H1 (cell line): Measurements from ENCODE around the gene NAA38. TPM values are rescaled to one million over a fixed set of nuclear protein-coding genes. Genes with fewer than 3 reads are reported as not detected.

Experiments used
- GTF2F1 ChIP-seq: IDR thresholded peaks from 2 replicates; pipeline ENCODE4 v1.6.1; 2012; ENCODE audit warnings: low read depth, low read length, improper control_type of control experiment, borderline replicate concordance
- JUND ChIP-seq: IDR thresholded peaks from 2 replicates; pipeline ENCODE4 v1.6.1; 2011; ENCODE audit warnings: mild to moderate bottlenecking, improper control_type of control experiment, low read length
- NRF1 ChIP-seq: IDR thresholded peaks from 2 replicates; pipeline ENCODE4 v1.6.1; 2011; ENCODE audit warnings: mild to moderate bottlenecking, low read depth, low read length, improper control_type of control experiment
- polyA plus RNA-seq, 7 experiments: library from polyadenylated mRNA; depleted of rRNA in 3 of 7; stranded (reverse) in 5 of 7; unstranded in 2 of 7; fragments of >200 nt in 5 of 7; fragments of 200-250 nt in 2 of 7; gene quantifications; 1 replicate in 5 of 7; 2 replicates in 1 of 7; 4 replicates in 1 of 7; pipeline versions ENCODE4 v1.2.1 to v1.2.3, GENCODE V29; 2011 to 2013; ENCODE audit warnings: missing spikeins in 2 of 7, mixed read lengths in 2 of 7
- total RNA-seq: library from RNA; stranded (reverse); fragmentation: NEBNext Ultra II Directional; extraction: Animal tissue kit (Norgen Biotek cat#: 25700); gene quantifications from 2 replicates; pipeline ENCODE4 v1.2.1, GENCODE V29; 2021
- TF ChIP-seq, protein P1 (sequence below): IDR thresholded peaks from 2 replicates; pipeline ENCODE4 v1.6.1; 2011; ENCODE audit warnings: low read length, improper control_type of control experiment

Gene NAA38
- total and polyA plus RNA-seq, 2 of the 8 experiments (the other 6 are each of a cell fraction or from before 2014, with no cell fraction given), result 30.2 to 109 TPM

GRCh38 chr17:7880076-7880868, 22.9 kb upstream of the NAA38 start (continued):
- TF ChIP-seq, protein P1, sequence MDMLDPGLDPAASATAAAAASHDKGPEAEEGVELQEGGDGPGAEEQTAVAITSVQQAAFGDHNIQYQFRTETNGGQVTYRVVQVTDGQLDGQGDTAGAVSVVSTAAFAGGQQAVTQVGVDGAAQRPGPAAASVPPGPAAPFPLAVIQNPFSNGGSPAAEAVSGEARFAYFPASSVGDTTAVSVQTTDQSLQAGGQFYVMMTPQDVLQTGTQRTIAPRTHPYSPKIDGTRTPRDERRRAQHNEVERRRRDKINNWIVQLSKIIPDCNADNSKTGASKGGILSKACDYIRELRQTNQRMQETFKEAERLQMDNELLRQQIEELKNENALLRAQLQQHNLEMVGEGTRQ, result no peak
- no peak for TF ChIP-seq JUND
- TF ChIP-seq NRF1, result no peak
- no peak for TF ChIP-seq GTF2F1
